IPS-11a (cell line): ENCODE measurements around the gene PPID.
"Not testable (repeated sequence)": the region's sequence is repeated elsewhere in the genome, so short reads cannot be mapped to it uniquely, and the experiment has no call there.

Source experiments
- H3K4me3 ChIP-seq: one replicate; pipeline ENCODE4 v1.5.1; 2013; ENCODE audit warnings: low read depth, low read length, control low read depth

PPID gene

DNA sequence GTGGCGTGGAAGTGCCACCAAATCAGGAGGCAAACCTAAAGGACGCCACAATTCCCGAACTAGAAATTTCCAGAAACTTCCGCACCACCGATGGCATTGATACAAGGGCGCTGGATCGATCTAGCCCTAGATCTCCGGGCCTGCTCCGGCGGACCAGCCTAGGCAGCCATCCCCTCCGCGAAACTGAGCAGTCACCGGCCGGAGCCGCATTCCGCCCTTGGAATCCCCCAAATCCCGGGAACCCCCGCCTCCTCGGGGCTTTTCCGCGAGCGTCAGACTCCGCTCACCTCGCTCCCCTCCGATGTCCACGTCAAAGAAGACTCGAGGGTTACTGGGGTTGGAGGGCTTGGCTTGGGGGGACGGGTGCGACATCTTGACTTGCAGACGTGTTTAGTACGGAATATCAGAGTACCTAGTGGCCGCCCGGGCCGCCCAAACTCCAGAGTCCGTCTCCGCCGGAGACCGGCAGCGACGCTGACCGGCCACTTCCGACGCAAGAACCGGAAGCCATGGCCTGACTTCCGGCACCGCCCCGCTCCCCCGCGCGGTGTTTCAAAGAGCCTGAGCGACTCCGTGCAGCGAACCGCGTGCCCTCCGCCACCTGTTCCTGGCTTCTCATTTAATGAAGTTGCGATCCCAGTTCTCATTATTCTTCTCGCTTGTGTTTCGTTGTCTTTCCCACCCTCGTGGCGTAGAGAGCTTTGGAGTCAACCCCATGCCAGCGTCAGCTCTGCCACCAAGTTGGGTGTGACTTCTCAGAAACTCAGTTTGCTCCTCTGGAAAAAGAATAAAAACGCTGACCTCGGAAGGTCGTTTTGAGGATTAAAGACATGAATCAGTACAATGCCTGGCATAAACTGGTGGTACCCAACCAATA, at the start of gene PPID:
TSS of gene PPID (minus strand) at position 480 of the 877 bp plus-strand sequence. CDS start at position 372, 108 bp downstream.
- H3K4me3 ChIP-seq, result peak within 1 kb of the TSS; percentile 90

DNA sequence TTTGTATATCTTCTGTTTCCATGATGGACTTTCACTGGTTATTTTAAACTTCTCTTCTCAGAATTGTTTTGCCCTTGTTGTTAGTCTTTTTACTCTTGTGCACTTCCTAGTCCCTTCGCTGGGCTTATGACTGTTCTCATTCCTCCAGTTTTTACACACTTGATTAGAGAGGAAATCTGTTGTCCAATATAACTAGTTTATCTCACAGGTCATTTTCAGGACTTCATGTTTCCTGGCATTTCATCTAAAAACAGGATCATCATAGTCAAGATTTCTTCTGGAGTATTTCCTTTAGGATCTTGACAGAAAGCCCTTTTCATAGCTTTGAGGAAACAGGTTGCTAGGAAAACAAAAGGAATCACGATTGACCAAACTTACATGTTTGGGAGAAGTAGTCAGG, 48.6 kb upstream of the PPID start:
- H3K4me3 ChIP-seq, result no peak overlapping the region

DNA sequence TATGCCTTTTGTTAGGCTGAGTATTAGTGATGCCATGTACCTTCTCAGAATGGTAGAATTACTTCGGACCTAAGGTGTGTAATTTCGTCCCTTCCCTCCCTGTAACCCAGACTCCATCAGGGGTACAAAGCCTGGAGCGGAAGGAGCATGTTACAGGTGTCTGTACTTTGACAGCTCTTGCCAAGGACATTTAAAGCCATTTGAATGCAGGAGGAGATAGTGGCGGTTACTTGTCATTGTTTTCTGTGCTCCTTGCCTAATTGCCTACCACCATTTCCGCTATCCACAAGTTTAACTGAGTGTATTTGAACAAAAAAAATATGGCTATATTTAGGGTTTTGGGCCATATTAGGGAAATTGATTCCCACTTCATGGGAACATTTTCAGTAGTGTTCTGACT, 47.5 kb upstream of the PPID start:
- H3K4me3 ChIP-seq, result no peak overlapping the region

DNA sequence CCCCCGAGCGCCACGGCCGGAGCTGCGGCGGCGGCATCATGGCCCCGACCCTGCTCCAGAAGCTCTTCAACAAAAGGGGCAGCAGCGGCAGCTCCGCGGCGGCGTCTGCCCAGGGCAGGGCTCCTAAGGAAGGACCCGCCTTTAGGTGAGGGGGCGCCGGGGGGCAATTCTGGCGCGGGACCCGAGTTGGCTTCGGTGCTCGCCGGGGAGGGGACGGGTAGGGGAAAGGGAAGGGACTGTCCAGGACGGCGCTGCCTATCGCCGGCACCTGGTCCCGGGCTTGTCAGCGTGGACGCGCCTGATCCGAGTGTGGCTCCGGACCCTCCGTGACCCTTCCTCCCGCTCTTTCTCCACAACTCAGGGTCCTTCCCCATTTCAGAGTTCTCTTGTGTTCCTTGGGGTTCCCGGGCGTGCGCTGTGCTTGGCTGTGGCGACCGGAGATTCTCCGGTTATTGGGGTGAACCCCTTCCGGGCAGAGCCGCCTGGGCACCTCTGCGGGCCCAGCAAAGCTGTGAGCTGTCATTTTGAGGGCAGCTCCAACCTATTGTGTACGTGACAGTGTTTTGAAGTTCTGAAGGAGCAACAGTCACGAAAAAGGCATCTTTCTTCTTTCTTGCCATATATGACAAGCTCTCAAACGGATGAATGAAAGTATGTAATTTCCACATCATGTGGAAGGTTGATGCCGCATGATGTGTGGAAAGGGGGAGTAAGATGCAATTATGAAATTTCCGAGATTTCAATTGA, 46.2 kb upstream of the PPID start:
- H3K4me3 ChIP-seq, result peak overlapping the region; percentile 84

DNA sequence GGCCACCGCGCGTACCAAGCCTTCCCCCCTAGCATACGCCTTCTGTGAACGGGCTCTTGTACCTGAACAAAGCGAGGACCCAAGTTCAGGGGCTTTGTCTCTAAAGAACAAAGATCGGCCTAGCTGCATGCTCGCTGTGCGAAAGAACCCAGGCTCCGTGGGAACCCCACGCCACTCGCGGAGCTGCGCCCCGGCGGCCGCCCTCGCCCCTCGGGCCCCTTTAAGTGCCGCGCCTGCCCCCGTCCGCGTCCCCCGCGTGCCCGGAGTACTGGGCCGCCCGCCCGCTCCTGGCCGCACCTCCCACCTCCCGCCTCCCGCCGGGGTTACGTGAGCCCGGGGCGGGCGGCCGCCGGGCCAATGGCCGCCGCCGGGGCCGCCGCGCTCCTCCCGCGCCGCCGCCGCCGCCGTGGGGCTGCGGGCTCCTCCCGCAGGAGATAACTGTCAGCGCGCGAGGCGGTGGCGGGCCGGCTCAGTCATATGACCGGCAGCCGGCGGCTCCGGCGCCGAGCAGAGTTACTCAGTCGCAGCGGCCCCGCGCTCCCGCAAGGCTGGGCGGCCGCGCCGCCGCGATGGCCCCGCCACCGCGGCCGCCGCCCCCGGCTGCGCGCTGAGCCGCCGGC, 45.5 kb upstream of the PPID start, which contains the start of gene FNIP2:
TSS of gene FNIP2 (plus strand) at position 472 of the 620 bp plus-strand sequence. CDS start 187 bp downstream, outside the sequence.
- peak within 1 kb of the TSS; percentile 84 for H3K4me3 ChIP-seq

DNA sequence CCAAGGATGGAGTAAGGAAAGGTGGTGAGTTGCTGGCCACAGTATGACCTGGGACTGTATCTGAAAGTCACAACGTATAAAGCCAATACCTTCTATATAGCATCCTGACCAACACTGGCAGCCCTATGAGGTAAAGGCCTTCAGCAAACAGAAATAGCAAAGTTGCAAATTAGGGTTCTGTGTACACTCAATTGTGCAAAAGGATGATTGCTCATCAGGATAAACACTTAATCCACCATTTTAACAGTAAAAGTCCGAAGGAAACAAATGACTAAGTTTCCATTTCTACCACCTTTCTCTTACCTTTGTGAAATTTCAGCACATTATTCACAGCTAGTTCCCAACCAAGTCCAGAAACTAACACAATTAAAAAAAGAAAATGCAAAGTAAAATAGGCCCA, 44.3 kb upstream of the PPID start:
- no peak overlapping the region for H3K4me3 ChIP-seq

DNA sequence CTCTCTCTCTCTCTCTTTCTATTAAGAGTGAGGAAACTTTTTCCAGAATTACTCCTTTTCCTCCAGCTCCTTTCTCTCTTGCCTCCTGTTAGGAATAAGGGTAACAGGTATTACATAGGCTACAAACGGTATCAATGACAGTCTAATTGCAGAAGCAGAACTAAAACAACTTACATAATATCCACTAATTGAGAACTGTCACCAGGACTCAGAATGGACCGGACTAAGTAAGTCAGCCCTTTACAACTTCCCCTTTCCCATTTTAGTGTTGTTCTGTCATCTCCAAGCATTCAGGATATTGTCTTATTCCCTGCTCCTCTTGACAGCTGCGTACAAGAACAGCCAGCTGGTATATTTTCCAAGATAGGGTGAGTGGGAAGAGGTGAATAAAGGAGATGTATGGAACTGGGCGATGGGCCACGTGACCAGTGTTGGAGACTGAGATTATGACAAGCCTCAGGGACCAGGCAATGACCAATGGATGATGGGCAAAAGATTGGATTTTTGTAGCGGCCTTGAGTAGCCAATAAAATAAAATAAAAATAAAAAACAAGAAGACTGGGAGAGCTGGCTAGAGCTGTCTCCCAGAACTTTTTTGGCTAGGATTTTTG, 43.3 kb upstream of the PPID start:
- no peak overlapping the region for H3K4me3 ChIP-seq

DNA sequence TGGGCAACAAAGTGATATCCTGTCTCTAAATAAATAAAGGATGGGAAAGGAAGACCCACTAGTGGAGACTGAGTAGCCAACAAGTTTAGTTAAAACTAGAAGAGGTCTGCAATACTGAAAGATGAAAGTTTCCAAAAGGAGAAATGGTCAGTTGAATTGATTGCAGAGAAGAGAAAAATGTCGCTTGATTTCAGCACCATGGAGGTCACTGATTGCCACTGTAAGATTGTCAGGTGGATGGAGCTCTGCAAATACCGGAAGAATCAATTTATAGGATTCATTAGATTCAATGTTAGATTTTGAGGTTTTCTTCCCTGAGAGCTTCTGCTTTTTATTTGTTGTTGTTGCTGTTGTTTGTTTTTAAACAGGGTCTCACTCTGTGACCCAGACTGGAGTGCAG, 40.3 kb upstream of the PPID start:
- H3K4me3 ChIP-seq, result no peak overlapping the region

DNA sequence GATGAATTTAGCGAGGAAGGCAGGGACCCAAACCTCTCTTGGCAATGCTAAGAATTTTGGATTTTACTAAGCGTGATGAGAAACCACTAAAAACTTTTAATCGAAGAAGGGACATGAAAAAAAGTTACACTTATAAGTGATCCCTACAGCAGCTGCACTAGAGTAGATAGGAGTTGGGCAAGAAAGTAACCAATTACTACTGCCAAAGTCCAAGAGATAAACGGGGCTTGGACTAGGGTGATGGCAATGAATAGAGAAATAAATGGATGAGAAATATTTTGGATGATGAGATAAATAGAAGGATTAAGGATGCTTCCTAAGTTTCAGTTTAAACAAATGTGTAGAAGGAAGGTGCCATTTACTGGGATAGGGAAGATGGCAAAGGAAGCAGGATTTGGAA, 39.4 kb upstream of the PPID start:
- no peak overlapping the region for H3K4me3 ChIP-seq

DNA sequence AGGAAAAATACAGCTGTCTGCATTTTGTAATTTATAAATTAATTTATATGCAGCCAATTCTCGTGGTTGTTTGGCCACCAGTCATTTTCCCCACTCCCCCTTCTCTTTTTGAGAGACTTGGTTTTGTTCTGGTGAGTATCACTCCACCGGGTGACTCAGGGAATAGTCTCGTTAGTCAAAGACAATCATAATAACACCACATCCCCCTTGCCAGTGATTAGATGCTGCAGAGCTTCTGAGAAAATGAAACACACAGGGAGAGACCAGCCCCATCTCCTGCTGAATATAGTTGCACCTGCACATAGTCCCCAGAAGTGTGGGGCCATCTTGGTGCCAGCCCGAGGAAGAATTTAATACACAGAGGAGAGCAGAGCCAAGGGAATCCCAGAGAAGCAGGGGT, 37.7 kb upstream of the PPID start:
- H3K4me3 ChIP-seq, result no peak overlapping the region

DNA sequence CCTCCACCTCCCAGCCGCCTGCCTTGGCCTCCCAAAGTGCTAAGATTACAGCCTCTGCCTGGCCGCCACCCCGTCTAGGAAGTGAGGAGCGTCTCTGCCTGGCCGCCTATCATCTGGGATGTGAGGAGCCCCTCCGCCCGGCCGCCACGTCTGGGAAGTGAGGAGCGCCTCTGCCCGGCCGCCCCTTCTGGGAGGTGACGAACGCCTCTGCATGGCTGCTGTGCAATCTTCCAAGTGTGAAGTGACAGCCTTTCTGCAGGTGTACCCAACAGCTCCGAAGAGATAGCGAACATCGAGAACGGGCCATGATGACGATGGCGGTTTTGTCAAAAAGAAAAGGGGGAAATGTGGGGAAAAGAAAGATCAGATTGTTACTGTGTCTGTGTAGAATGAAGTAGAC, 36.3 kb upstream of the PPID start:
- H3K4me3 ChIP-seq, result not testable (repeated sequence)

DNA sequence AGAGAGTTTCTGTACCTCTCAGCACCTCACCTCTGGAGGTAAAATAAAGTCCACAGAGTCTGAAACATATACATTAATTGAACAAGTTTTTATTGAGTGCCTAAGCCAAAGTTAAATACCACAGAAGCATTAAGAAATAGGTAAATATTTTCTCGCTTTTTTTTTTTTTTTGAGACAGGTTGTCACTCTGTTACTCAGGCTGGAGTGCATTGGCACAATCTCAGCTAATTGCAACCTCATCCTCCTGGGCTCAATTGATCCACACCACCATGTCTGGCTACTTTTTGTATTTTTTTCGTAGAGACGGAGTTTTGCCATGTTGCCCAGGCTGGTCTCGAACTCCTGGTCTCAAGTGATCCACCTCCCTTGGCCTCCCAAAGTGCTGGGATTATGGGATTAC, 35.5 kb upstream of the PPID start:
- H3K4me3 ChIP-seq, result no peak overlapping the region

DNA sequence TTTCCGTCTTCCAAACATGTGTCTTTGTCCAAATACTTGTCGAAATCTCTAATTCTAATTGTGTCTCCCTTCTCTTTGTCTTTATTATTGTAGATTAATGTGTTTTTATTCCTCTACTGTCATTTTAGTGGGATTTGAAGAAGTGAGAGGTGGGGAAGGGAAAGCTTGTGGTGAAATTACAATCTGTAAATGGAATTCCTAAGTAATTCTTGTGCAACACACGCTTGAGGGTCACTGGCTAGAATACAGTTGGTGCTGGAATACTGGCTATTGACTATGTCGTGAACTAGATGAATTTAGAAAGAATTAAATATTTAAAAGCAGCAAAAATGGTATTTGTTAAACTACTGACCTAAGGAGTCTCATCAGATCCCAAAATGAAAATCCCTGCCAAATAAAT, 34.9 kb upstream of the PPID start:
- no peak overlapping the region for H3K4me3 ChIP-seq

DNA sequence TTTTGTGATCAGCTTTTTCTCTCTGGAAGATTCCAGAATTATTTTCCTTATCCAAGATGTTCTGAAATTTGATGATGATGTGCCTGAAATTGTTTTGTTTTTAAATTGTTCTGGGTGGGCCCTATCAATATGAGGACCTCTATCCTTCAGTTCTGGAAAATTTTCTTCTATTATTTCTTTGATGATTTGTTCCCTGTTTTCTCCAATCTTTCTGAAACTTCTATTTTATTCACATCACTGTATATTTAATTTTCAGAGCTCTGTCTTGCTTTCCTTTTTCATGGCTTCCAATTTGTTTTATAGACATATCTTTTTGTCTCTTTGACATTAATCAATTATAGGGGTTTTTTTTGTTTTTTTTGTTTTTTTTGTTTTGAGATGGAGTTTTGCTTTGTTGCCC, 33.4 kb upstream of the PPID start:
- no peak overlapping the region for H3K4me3 ChIP-seq

DNA sequence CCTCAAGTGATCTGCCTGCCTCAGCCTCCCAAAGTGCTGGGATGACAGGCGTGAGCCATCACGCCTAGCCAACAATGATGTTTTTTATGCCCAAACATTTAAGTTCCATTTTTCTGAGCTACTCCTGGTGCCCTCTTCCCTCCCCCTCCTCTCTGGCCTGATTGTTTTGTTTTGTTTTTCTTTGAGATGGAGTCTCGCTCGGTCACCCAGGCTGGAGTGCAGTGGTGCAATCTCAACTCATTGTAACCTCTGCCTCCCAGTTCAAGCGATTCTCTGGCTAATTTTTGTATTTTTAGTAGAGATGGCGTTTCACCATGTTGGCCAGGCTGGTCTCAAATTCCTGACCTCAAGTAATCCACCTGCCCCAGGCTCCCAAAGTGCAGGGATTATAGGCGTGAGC, 32.6 kb upstream of the PPID start:
- H3K4me3 ChIP-seq, result not testable (repeated sequence)

DNA sequence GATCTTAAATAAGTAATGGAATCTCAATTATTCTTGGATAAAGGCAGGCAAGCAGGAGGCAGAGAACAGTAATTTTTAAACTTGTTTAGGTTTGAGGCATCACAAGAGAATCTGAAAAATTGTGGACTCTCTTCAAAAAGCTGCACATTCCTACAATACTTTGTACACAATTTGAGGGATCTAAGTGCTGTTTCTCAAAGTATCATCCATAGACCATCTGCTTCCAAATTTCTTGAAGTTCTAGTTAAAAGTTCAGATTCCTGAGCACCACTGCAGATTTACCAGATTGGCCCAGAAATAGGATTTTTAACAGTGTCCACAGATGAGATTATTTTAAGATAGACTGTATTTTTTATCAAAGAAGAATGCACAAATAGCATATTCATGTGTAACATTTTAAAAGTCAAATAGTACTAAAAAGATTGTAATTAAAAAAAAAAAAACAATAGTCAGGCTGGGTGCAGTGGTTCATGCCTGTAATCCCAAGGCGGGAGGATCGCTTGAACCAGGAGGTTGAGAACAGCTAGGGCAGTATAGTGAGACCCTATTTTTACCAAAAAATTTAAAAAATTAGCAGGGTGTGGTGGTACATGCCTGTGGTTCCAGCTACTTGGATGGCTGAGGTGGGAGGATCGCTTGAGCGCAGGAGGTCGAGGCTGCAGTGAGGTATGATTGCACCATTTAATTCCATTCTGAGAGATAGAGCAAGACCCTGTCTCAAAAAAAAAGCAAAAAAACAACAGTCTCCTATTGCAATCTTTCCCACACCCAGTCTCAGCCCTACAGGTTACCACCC, 31.4 kb upstream of the PPID start:
- H3K4me3 ChIP-seq, result no peak overlapping the region

DNA sequence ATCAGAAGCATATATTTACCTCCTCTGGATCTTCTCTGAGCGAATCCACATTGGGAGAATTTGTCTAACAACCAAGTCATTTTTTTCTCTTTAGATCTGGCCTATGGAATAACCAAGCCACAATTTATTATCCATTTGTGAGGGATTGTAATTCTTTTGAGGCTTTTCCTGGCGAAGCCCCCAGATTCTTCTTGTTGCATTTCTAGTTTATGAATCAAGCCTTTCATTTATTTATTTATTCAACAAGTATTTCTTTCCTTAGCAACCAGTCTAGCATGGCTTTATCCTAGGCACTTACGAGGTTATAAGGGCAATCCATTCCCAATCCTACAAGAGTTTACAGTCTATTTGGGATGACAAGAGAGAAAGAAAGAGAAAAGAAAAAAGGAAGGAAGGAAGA, 27.2 kb upstream of the PPID start:
- no peak overlapping the region for H3K4me3 ChIP-seq

DNA sequence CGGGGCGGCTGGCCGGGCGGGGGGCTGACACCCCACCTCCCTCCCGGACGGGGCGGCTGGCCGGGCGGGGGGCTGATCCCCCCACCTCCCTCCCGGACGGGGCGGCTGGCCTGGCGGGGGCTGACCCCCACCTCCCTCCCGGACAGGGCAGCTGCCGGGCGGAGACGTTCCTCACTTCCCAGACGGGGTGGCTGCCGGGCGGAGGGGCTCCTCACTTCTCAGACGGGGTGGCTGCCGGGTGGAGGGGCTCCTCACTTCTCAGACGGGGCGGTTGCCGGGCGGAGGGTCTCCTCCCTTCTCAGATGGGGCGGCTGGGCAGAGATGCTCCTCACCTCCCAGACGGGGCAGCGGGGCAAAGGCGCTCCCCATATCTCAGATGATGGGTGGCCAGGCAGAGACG, 23.3 kb upstream of the PPID start:
- not testable (repeated sequence) for H3K4me3 ChIP-seq

DNA sequence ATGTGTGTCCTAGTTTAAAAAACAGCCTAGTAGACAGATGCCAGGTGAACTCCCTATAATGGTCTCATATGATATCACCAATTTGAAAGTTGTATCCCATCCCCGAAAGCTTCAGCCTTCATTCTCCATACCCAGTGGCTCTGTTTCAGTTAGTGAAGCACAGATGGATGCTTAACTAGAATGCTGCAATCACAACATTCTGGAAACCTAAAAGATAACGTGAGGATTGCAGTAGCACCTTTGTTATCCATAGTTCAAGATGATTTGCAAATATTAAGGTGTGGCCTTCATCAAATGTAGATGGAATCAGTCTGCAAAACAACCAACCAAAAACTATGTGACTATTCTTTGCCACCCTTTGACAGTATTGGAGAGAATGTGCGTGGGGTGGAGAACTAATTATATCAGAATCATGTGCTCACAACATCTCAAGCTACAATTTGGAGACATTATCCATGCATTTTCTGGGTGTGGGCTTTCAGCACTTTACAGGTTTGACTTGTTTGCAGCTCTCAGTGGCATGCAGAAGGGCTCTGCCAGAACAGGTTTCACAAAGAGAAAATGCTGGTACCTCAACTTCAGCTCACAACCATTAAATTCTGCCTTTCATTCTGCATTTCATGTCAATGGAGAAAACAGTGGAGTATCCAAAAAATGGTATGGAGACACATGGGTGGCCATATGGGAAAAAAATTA, 18.3 kb upstream of the PPID start:
- H3K4me3 ChIP-seq, result no peak overlapping the region

DNA sequence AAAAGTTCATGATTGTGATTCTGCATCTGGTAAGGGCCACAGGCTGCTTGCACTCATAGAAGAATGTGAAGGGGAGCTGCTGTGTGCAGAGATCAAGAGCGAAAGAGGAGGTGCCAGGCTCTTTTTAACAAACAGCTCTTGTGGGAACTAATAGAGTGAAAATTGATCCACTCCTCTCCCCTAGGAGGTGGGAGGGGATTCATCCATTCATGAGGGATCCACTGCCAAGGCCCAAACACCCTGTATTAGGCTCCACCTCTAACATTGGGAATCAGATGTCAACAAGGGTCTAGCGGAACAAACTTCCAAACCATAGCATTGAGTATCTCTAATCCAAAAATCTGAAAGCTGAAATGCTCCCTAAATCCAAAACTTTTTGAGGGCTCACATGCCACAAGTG, 16.4 kb upstream of the PPID start:
- no peak overlapping the region for H3K4me3 ChIP-seq
